ENCODE measurements around the gene ATP6V1C2.

Gene ATP6V1C2

DNA sequence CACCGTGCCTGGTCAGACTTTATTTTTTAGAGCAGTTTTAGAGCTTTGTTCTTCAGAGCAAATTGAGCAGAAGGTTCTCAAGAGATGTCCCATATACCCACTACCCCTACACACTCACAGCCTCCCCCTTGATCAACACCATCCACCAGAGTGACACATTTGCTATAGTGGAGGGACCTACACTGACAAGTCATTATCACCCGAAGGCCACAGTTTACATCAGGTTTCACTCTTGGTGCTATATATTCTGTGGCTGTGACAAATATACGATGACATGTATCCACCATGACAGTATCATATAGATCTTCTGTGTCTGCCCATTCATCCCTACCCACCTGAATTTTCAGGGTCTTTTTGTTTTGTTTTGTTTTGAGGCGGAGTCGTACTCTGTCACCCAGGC, 15.4 kb upstream of the ATP6V1C2 start:
- Histone ChIP-seq H3K79me1 (ENCODE audit: low read length) (no peaks in the 10 kb centered on the region), H3K4me3 (ENCODE audit: low read length) (no peak overlapping the region), H2BK15ac (replicated peaks; ENCODE audit: low read depth) (no peak overlapping the region), H3K9ac (ENCODE audit: low read length) (no peak overlapping the region), H2BK5ac (ENCODE audit: low read length) (no peak overlapping the region), H3K18ac (ENCODE audit: low read length) (no peak overlapping the region), H3K4ac (ENCODE audit: low read depth, low read length) (no peak overlapping the region), H2AK5ac (ENCODE audit: low read length) (no peak overlapping the region), H3K27me3 (ENCODE audit: insufficient read depth, low read length, poor library complexity) (no peaks in the 10 kb centered on the region), H3K27ac (ENCODE audit: low read depth, low read length) (no peak overlapping the region), H2BK120ac (ENCODE audit: low read depth, low read length) (no peak overlapping the region), H3K36me3 (ENCODE audit: control insufficient read depth, insufficient read depth, low read length) (no peaks in the 10 kb centered on the region), H3K56ac (ENCODE audit: low read length) (no peak overlapping the region), H3K23ac (ENCODE audit: low read length) (no peak overlapping the region), H3K79me2 (ENCODE audit: control insufficient read depth, insufficient read depth, low read length) (no peaks in the 10 kb centered on the region), H3K4me2 (ENCODE audit: low read length) (no peak overlapping the region), H4K5ac (ENCODE audit: low read length) (no peak overlapping the region), H4K8ac (ENCODE audit: low read depth, low read length) (no peak overlapping the region), H3K4me1 (ENCODE audit: control insufficient read depth, low read depth, low read length) (no peaks in the 10 kb centered on the region)
- WGBS (ENCODE audit: extremely low coverage, insufficient coverage, low lambda C conversion rate): no CpG with 5 or more reads among the region's 5 CpGs
- DNase-seq: no peak

- no peak overlapping the region for H2BK5ac ChIP-seq (ENCODE audit: low read length)
- DNase-seq: no peak
- H3K4me2 ChIP-seq (ENCODE audit: low read length): no peak overlapping the region
- H4K8ac ChIP-seq (ENCODE audit: low read depth, low read length): no peak overlapping the region
- no peaks in the 10 kb centered on the region for H3K79me2 ChIP-seq (ENCODE audit: control insufficient read depth, insufficient read depth, low read length)
- H3K23ac ChIP-seq (ENCODE audit: low read length): no peak overlapping the region
- H3K36me3 ChIP-seq (ENCODE audit: control insufficient read depth, insufficient read depth, low read length): no peaks in the 10 kb centered on the region
- no peak overlapping the region for H4K5ac ChIP-seq (ENCODE audit: low read length)
- no peak overlapping the region for H2BK120ac ChIP-seq (ENCODE audit: low read depth, low read length)
- no peak overlapping the region for H3K18ac ChIP-seq (ENCODE audit: low read length)
- H3K79me1 ChIP-seq (ENCODE audit: low read length): no peaks in the 10 kb centered on the region
- no peak overlapping the region for H3K4ac ChIP-seq (ENCODE audit: low read depth, low read length)
- H3K4me1 ChIP-seq (ENCODE audit: control insufficient read depth, low read depth, low read length): no peaks in the 10 kb centered on the region
- no peak overlapping the region for H2AK5ac ChIP-seq (ENCODE audit: low read length)
- H3K27ac ChIP-seq (ENCODE audit: low read depth, low read length): no peak overlapping the region
- no CpG with 5 or more reads among the region's 10 CpGs for WGBS (ENCODE audit: extremely low coverage, insufficient coverage, low lambda C conversion rate)
- H3K4me3 ChIP-seq (ENCODE audit: low read length): no peak overlapping the region
- H3K27me3 ChIP-seq (ENCODE audit: insufficient read depth, low read length, poor library complexity): no peaks in the 10 kb centered on the region
- H2BK15ac ChIP-seq (replicated peaks; ENCODE audit: low read depth): no peak overlapping the region
- H3K56ac ChIP-seq (ENCODE audit: low read length): no peak overlapping the region
- no peak overlapping the region for H3K9ac ChIP-seq (ENCODE audit: low read length)
Measured at GRCh38 chr2:10707831-10708230, 13.6 kb upstream of the ATP6V1C2 start.

DNA sequence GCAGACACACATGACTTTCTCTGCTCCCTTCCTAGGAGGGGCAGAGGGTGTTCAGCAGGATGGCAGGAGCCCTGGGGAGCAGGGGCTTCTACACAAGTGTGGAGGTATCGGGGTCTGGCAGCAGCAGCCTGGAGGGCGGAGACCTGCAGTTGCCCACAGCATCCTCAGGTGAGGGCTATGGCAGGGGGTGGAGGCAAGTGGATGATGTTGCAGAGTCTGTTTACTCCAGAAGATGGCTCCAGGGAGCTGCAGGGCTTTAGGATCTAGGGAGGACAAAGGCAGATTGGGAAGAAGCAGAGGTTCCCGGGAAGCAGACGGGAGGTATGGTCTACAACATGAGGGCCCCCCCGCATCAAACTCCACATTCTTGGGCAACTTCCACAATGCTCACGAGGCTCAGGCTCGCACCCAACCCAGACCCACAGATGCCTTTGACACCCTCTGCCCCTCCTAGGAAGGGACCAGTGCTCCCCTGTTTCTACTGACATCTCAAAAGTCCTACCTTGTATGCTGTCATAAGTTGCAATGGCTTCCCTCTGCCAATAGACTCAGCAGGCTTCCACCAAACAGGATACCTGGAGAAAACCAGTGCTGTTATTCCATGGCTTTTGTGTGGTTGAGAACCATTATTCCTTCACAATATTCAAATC, 12.0 kb upstream of the ATP6V1C2 start:
- H4K5ac ChIP-seq (ENCODE audit: low read length): no peak overlapping the region
- H3K4ac ChIP-seq (ENCODE audit: low read depth, low read length): no peak overlapping the region
- H3K4me1 ChIP-seq (ENCODE audit: control insufficient read depth, low read depth, low read length): no peaks in the 10 kb centered on the region
- no peak overlapping the region for H3K9ac ChIP-seq (ENCODE audit: low read length)
- no peak overlapping the region for H3K4me3 ChIP-seq (ENCODE audit: low read length)
- peak overlapping the region; percentile 74 for H3K56ac ChIP-seq (ENCODE audit: low read length)
- H3K23ac ChIP-seq (ENCODE audit: low read length): no peak overlapping the region
- no peak overlapping the region for H3K4me2 ChIP-seq (ENCODE audit: low read length)
- peak; percentile 83 for DNase-seq
- no peak overlapping the region for H2BK15ac ChIP-seq (replicated peaks; ENCODE audit: low read depth)
- H3K18ac ChIP-seq (ENCODE audit: low read length): no peak overlapping the region
- no peaks in the 10 kb centered on the region for H3K79me1 ChIP-seq (ENCODE audit: low read length)
- H3K36me3 ChIP-seq (ENCODE audit: control insufficient read depth, insufficient read depth, low read length): no peaks in the 10 kb centered on the region
- no peak overlapping the region for H3K27ac ChIP-seq (ENCODE audit: low read depth, low read length)
- H2BK120ac ChIP-seq (ENCODE audit: low read depth, low read length): no peak overlapping the region
- H2AK5ac ChIP-seq (ENCODE audit: low read length): no peak overlapping the region
- H4K8ac ChIP-seq (ENCODE audit: low read depth, low read length): no peak overlapping the region
- H3K79me2 ChIP-seq (ENCODE audit: control insufficient read depth, insufficient read depth, low read length): no peaks in the 10 kb centered on the region
- WGBS (ENCODE audit: extremely low coverage, insufficient coverage, low lambda C conversion rate): no CpG with 5 or more reads among the region's 7 CpGs
- H3K27me3 ChIP-seq (ENCODE audit: insufficient read depth, low read length, poor library complexity): no peaks in the 10 kb centered on the region
- no peak overlapping the region for H2BK5ac ChIP-seq (ENCODE audit: low read length)

DNA sequence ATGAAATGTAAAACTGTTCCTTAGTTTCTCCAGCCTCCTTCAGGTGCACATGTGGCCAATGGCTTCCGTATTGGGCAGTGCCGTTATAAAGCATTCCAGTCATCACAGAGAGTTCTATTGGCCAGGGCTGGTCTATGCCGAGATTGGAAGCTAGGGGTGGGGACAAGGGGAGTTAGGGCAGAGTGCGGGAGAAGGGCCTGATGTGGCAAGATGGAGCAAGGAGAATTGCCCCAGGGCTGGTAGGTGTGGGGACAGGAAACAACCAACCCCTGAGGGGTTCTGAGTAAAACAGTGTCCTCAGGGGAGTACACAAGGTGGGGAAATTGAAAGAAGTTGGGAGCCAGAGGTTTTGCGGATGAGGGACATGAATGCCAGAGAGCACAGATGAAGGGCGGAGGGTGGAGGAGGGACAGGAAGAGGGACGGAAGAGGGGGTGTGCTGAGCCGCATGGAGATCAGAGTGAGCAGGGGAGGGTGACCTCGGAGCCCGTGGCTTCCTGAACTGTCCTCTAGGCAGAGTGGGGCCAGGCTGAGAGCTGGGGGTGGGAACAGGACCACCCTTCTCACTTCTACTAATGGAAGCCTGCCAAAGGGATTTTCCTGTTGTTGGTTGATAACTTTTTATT, 9.1 kb upstream of the ATP6V1C2 start:
- Histone ChIP-seq H3K79me2 (ENCODE audit: control insufficient read depth, insufficient read depth, low read length) (no peaks in the 10 kb centered on the region), H2AK5ac (ENCODE audit: low read length) (no peak overlapping the region), H2BK5ac (ENCODE audit: low read length) (no peak overlapping the region), H4K8ac (ENCODE audit: low read depth, low read length) (no peak overlapping the region), H3K23ac (ENCODE audit: low read length) (no peak overlapping the region), H3K4me1 (ENCODE audit: control insufficient read depth, low read depth, low read length) (no peaks in the 10 kb centered on the region), H3K4me2 (ENCODE audit: low read length) (no peak overlapping the region), H4K5ac (ENCODE audit: low read length) (no peak overlapping the region), H2BK120ac (ENCODE audit: low read depth, low read length) (no peak overlapping the region), H3K9ac (ENCODE audit: low read length) (no peak overlapping the region), H3K4ac (ENCODE audit: low read depth, low read length) (no peak overlapping the region), H2BK15ac (replicated peaks; ENCODE audit: low read depth) (no peak overlapping the region), H3K79me1 (ENCODE audit: low read length) (no peaks in the 10 kb centered on the region), H3K4me3 (ENCODE audit: low read length) (no peak overlapping the region), H3K18ac (ENCODE audit: low read length) (no peak overlapping the region), H3K27ac (ENCODE audit: low read depth, low read length) (no peak overlapping the region), H3K36me3 (ENCODE audit: control insufficient read depth, insufficient read depth, low read length) (no peaks in the 10 kb centered on the region), H3K56ac (ENCODE audit: low read length) (no peak overlapping the region), H3K27me3 (ENCODE audit: insufficient read depth, low read length, poor library complexity) (no peaks in the 10 kb centered on the region)
- no CpG with 5 or more reads among the region's 10 CpGs for WGBS (ENCODE audit: extremely low coverage, insufficient coverage, low lambda C conversion rate)
- DNase-seq: peak; percentile 56

DNA sequence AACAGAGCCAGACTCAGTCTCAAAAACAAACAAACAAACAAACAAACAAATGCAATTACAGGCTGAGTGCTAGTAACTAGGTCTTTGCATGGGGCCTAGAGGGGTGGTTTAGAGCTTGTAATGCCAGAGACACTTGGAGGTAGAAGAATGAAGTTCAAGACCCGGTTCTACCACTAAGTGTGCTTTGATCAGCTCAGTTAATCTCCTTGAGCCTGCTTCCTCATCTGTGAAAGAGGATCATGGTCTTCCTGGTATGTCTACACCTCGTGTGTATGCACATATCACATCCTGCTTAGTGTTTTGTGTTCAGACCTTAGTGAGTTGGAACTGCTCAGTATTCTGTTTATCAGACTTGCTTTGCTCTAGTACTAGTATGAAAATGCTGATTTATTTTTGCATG, 4.8 kb upstream of the ATP6V1C2 start:
- Histone ChIP-seq H4K5ac (ENCODE audit: low read length) (no peak overlapping the region), H2AK5ac (ENCODE audit: low read length) (no peak overlapping the region), H3K23ac (ENCODE audit: low read length) (no peak overlapping the region), H3K4ac (ENCODE audit: low read depth, low read length) (no peak overlapping the region), H3K79me1 (ENCODE audit: low read length) (no peaks in the 10 kb centered on the region), H3K27me3 (ENCODE audit: insufficient read depth, low read length, poor library complexity) (peaks cover 18% of the 10 kb centered on the region), H2BK5ac (ENCODE audit: low read length) (no peak overlapping the region), H3K18ac (ENCODE audit: low read length) (no peak overlapping the region), H3K56ac (ENCODE audit: low read length) (no peak overlapping the region), H3K4me3 (ENCODE audit: low read length) (no peak overlapping the region), H3K4me1 (ENCODE audit: control insufficient read depth, low read depth, low read length) (no peaks in the 10 kb centered on the region), H3K27ac (ENCODE audit: low read depth, low read length) (no peak overlapping the region), H3K9ac (ENCODE audit: low read length) (no peak overlapping the region), H3K4me2 (ENCODE audit: low read length) (no peak overlapping the region), H3K36me3 (ENCODE audit: control insufficient read depth, insufficient read depth, low read length) (no peaks in the 10 kb centered on the region), H4K8ac (ENCODE audit: low read depth, low read length) (no peak overlapping the region), H2BK15ac (replicated peaks; ENCODE audit: low read depth) (no peak overlapping the region), H3K79me2 (ENCODE audit: control insufficient read depth, insufficient read depth, low read length) (no peaks in the 10 kb centered on the region), H2BK120ac (ENCODE audit: low read depth, low read length) (no peak overlapping the region)
- no CpG with 5 or more reads among the region's 2 CpGs for WGBS (ENCODE audit: extremely low coverage, insufficient coverage, low lambda C conversion rate)
- no peak for DNase-seq

- Histone ChIP-seq H3K18ac (ENCODE audit: low read length) (no peak overlapping the region), H2BK15ac (replicated peaks; ENCODE audit: low read depth) (no peak overlapping the region), H3K79me1 (ENCODE audit: low read length) (no peaks in the 10 kb centered on the region), H3K23ac (ENCODE audit: low read length) (no peak overlapping the region), H3K27me3 (ENCODE audit: insufficient read depth, low read length, poor library complexity) (peaks cover 28% of the 10 kb centered on the region), H3K36me3 (ENCODE audit: control insufficient read depth, insufficient read depth, low read length) (no peaks in the 10 kb centered on the region), H3K4me3 (ENCODE audit: low read length) (no peak overlapping the region), H3K4ac (ENCODE audit: low read depth, low read length) (no peak overlapping the region), H3K9ac (ENCODE audit: low read length) (no peak overlapping the region), H3K56ac (ENCODE audit: low read length) (no peak overlapping the region), H2AK5ac (ENCODE audit: low read length) (no peak overlapping the region), H4K8ac (ENCODE audit: low read depth, low read length) (no peak overlapping the region), H3K4me2 (ENCODE audit: low read length) (no peak overlapping the region), H3K4me1 (ENCODE audit: control insufficient read depth, low read depth, low read length) (no peaks in the 10 kb centered on the region), H3K79me2 (ENCODE audit: control insufficient read depth, insufficient read depth, low read length) (no peaks in the 10 kb centered on the region), H2BK5ac (ENCODE audit: low read length) (no peak overlapping the region), H2BK120ac (ENCODE audit: low read depth, low read length) (no peak overlapping the region), H4K5ac (ENCODE audit: low read length) (no peak overlapping the region), H3K27ac (ENCODE audit: low read depth, low read length) (no peak overlapping the region)
- WGBS (ENCODE audit: extremely low coverage, insufficient coverage, low lambda C conversion rate): no CpG with 5 or more reads among the region's 4 CpGs
- no peak for DNase-seq
Measured at GRCh38 chr2:10717628-10718027, 3.8 kb upstream of the ATP6V1C2 start.
